HepG2 (cell line): ENCODE results near the gene STYXL1. TPM values are rescaled to one million over a fixed set of nuclear protein-coding genes. Genes with fewer than 3 reads are reported as not detected.
A peak's percentile ranks its signal among the peaks of the same experiment; 100 is the strongest.

Experiments
- CREBL2 ChIP-seq: sonication (generic); formaldehyde crosslinking; IDR thresholded peaks from 2 replicates; pipeline ENCODE4 v1.8.1; 2023; ENCODE audit warnings: missing genetic modification reagents, mild to moderate bottlenecking, borderline replicate concordance
- GATAD1 ChIP-seq: IDR thresholded peaks from 2 replicates; pipeline ENCODE4 v1.6.1; 2016; ENCODE audit warnings: missing genetic modification reagents, missing compliant biosample characterization
- JUND ChIP-seq: sonication (generic); formaldehyde crosslinking; IDR thresholded peaks from 2 replicates; pipeline ENCODE4 v1.8.0; 2022; ENCODE audit warnings: mild to moderate bottlenecking, missing genetic modification reagents
- KLF16 ChIP-seq, 2 experiments: sonication (generic) in 1 of 2; formaldehyde crosslinking in 1 of 2; IDR thresholded peaks; 2 replicates each; pipeline versions ENCODE4 v1.6.1 to v1.8.0; 2016 to 2023; ENCODE audit warnings: missing genetic modification reagents in 2 of 2, missing compliant biosample characterization in 1 of 2
- MAZ ChIP-seq, 2 experiments: sonication (generic) in 1 of 2; formaldehyde crosslinking in 1 of 2; IDR thresholded peaks; 2 replicates each; pipeline versions ENCODE4 v1.5.0 to v1.6.1; 2012 to 2020; ENCODE audit warnings: low read depth in 2 of 2, mild to moderate bottlenecking in 2 of 2, borderline replicate concordance in 1 of 2, improper control_type of control experiment in 1 of 2, low read length in 1 of 2, missing genetic modification reagents in 1 of 2, moderate library complexity in 1 of 2
- NCOA1 ChIP-seq: sonication (generic); formaldehyde crosslinking; IDR thresholded peaks from 2 replicates; pipeline ENCODE4 v1.9.0; 2021; ENCODE audit warnings: missing genetic modification reagents
- PHF21A ChIP-seq: sonication (generic); formaldehyde crosslinking; IDR thresholded peaks from 2 replicates; pipeline ENCODE4 v1.5.0; 2020; ENCODE audit warnings: mild to moderate bottlenecking, missing genetic modification reagents
- POGZ ChIP-seq: sonication (generic); formaldehyde crosslinking; IDR thresholded peaks from 2 replicates; pipeline ENCODE4 v1.4.0; 2020; ENCODE audit warnings: mild to moderate bottlenecking, missing genetic modification reagents
- REXO4 ChIP-seq: sonication (generic); formaldehyde crosslinking; IDR thresholded peaks from 2 replicates; pipeline ENCODE4 v1.8.0; 2022; ENCODE audit warnings: missing genetic modification reagents, mild to moderate bottlenecking, borderline replicate concordance
- SP2 ChIP-seq: sonication (generic); formaldehyde crosslinking; IDR thresholded peaks from 2 replicates; pipeline ENCODE4 v1.5.1; 2020; ENCODE audit warnings: mild to moderate bottlenecking, missing genetic modification reagents
- SRSF1 ChIP-seq: fragments of 200-400 bp; formaldehyde crosslinking; optimal IDR thresholded peaks from 2 replicates; pipeline ENCODE3; 2017; ENCODE audit warnings: mild to moderate bottlenecking, low read depth, low read length, moderate library complexity
- SRSF4 ChIP-seq: fragments of 200-400 bp; formaldehyde crosslinking; IDR thresholded peaks from one replicate; pipeline ENCODE4 v1.6.1; 2018; ENCODE audit warnings: mild to moderate bottlenecking, low read depth, low read length, moderate library complexity; ENCODE audit not compliant: poor library complexity, severe bottlenecking
- TAF1 ChIP-seq: sonication (generic); formaldehyde crosslinking; IDR thresholded peaks from 2 replicates; pipeline ENCODE4 v1.4.0; 2020; ENCODE audit warnings: missing genetic modification reagents
- TIGD3 ChIP-seq: sonication (generic); formaldehyde crosslinking; IDR thresholded peaks from 2 replicates; pipeline ENCODE4 v1.5.1; 2020; ENCODE audit warnings: mild to moderate bottlenecking, missing genetic modification reagents, borderline replicate concordance
- ZNF142 ChIP-seq: sonication (generic); formaldehyde crosslinking; IDR thresholded peaks from 2 replicates; pipeline ENCODE4 v1.4.0; 2020; ENCODE audit warnings: missing genetic modification reagents
- ZNF18 ChIP-seq: sonication (generic); formaldehyde crosslinking; IDR thresholded peaks from 2 replicates; pipeline ENCODE4 v1.8.0; 2022; ENCODE audit warnings: mild to moderate bottlenecking, missing genetic modification reagents; ENCODE audit not compliant: insufficient replicate concordance
- ZNF33A ChIP-seq: sonication (generic); formaldehyde crosslinking; IDR thresholded peaks from 2 replicates; pipeline ENCODE4 v1.5.1; 2020; ENCODE audit warnings: missing genetic modification reagents, mild to moderate bottlenecking, moderate library complexity, borderline replicate concordance
- ZNF562 ChIP-seq: sonication (generic); formaldehyde crosslinking; IDR thresholded peaks from 2 replicates; pipeline ENCODE4 v1.8.0; 2022; ENCODE audit warnings: missing genetic modification reagents, borderline replicate concordance
- ZNF615 ChIP-seq: sonication (generic); formaldehyde crosslinking; IDR thresholded peaks from 2 replicates; pipeline ENCODE4 v1.5.0; 2020; ENCODE audit warnings: mild to moderate bottlenecking, missing genetic modification reagents, borderline replicate concordance
- polyA plus RNA-seq, 8 experiments: library from polyadenylated mRNA; depleted of rRNA in 3 of 8; stranded (reverse) in 7 of 8; unstranded in 1 of 8; fragments of >200 nt; fragmentation: Illumina TruSeq in 4 of 8; extraction: Trizol in 4 of 8; gene quantifications; 2 replicates each; pipeline versions ENCODE4 v1.2.1 to v1.2.3, GENCODE V29; 2011 to 2016; ENCODE audit warnings: low read depth in 4 of 8, missing spikeins in 1 of 8, mixed read lengths in 1 of 8; ENCODE audit not compliant: insufficient read depth in 1 of 8
- total RNA-seq, 5 experiments: library from RNA; depleted of rRNA; stranded (reverse); fragments of >200 nt; fragmentation: Illumina TruSeq; extraction: Trizol; gene quantifications; 2 replicates each; pipeline ENCODE4 v1.2.3, GENCODE V29; 2016; ENCODE audit warnings: low read depth in 1 of 5

STYXL1 gene
- total and polyA plus RNA-seq, 2 of the 13 experiments (the other 11 are each of a cell fraction or from before 2014, with no cell fraction given), result 23.9 to 38.3 TPM

GRCh38 chr7:75994388-75995051, 53.3 kb downstream of the STYXL1 start, which contains the start of gene TMEM120A (continued):
- TF ChIP-seq ZNF142, result no peak
- TF ChIP-seq REXO4 (CRISPR knock-in tag), result no peak
- TF ChIP-seq KLF16 (CRISPR knock-in tag; IDR thresholded peaks at IDR 0.05), result peak in 1 of 2 experiments; percentile 79; a peak in 2 of 4 replicates
- peak; percentile 81 for TF ChIP-seq POGZ (CRISPR knock-in tag)
- no peak for TF ChIP-seq ZNF18 (CRISPR knock-in tag)
- no peak for TF ChIP-seq ZNF615 (CRISPR knock-in tag)
- TF ChIP-seq ZNF562 (CRISPR knock-in tag), result 0 out of 2 replicates have a peak, but pooled peaks have one; percentile 24
- TF ChIP-seq JUND (CRISPR knock-in tag), result no peak
- peak; percentile 69; the same call in 1 of the 2 replicates for TF ChIP-seq GATAD1 (CRISPR knock-in tag)
- 0 out of 2 replicates have a peak, but pooled peaks have one; percentile 45 for TF ChIP-seq MAZ (IDR thresholded peaks at IDR 0.05; ENCODE audit: borderline replicate concordance, low read depth, low read length)
- TF ChIP-seq MAZ (CRISPR knock-in tag; IDR thresholded peaks at IDR 0.05; ENCODE audit: low read depth), result peak; percentile 57; the same call in 1 of the 2 replicates
- peak; percentile 88 for TF ChIP-seq TAF1 (CRISPR knock-in tag)
- no peak for TF ChIP-seq ZNF33A
- TF ChIP-seq SP2 (CRISPR knock-in tag), result peak; percentile 83
- TF ChIP-seq CREBL2 (CRISPR knock-in tag), result no peak
- TF ChIP-seq SRSF1, result peak; percentile 41
- TF ChIP-seq SRSF4, result no peak
- peak; percentile 13; the same call in 1 of the 2 replicates for TF ChIP-seq PHF21A (CRISPR knock-in tag)
- TF ChIP-seq NCOA1, result 0 out of 2 replicates have a peak, but pooled peaks have one; percentile 45
- TF ChIP-seq TIGD3 (CRISPR knock-in tag), result no peak
